AG09319 (cell line): Measurements from ENCODE around the gene SUN2.

Experiments
- DNase-seq: peaks from one replicate; pipeline ENCODE4 v3.0.0-alpha.2; 2010; ENCODE audit warnings: low read depth; ENCODE audit errors: extremely low read depth
- CTCF ChIP-seq: IDR thresholded peaks from 2 replicates; pipeline ENCODE4 v1.5.1; 2011; ENCODE audit warnings: low read depth, mild to moderate bottlenecking, inconsistent platforms, low read length, moderate library complexity

The SUN2 gene

GRCh38 chr22:38733329-38733723, 22.5 kb downstream of the SUN2 start:
- no peak for DNase-seq
- peak; percentile 66 for TF ChIP-seq CTCF

- TF ChIP-seq CTCF, result no peak
- no peak for DNase-seq
These were observed 23.5 kb downstream of the SUN2 start for GRCh38 chr22:38732251-38732815.

- no peak for DNase-seq
- TF ChIP-seq CTCF, result no peak
These were observed 24.1 kb downstream of the SUN2 start for GRCh38 chr22:38731703-38732161.

GRCh38 chr22:38730411-38730871, 25.4 kb downstream of the SUN2 start:
- no peak for TF ChIP-seq CTCF
- no peak for DNase-seq

- no peak for DNase-seq
- TF ChIP-seq CTCF, result no peak
These were observed 25.9 kb downstream of the SUN2 start for GRCh38 chr22:38729946-38730345.

- DNase-seq, result no peak
- TF ChIP-seq CTCF, result no peak
These were observed 26.7 kb downstream of the SUN2 start for GRCh38 chr22:38728871-38729796.
